Right cardiac atrium (tissue), 5 donors: ENCODE measurements around the gene BCAS3. TPM values are rescaled to one million over a fixed set of nuclear protein-coding genes. Genes with fewer than 3 reads are reported as not detected.

Experiments
- ATAC-seq, 2 donors: fragments of 200-7000 bp; cut with Tn5 transposase; one replicate each; pipeline versions ENCODE4 v1.8.0 to v1.9.1; 2020; ENCODE audit warnings: moderate library complexity in 2 of 2, mild to moderate bottlenecking in 1 of 2
- DNase-seq, 3 donors: peaks; one replicate each; pipeline ENCODE4 v3.0.0-alpha.2; 2020
- H3K27ac ChIP-seq: one replicate; pipeline ENCODE4 v1.5.1; 2013; ENCODE audit warnings: mild to moderate bottlenecking, low read length, control low read depth, moderate library complexity
- H3K27me3 ChIP-seq: one replicate; pipeline ENCODE4 v1.6.1; 2013; ENCODE audit not compliant: control insufficient read depth, insufficient read depth
- H3K4me1 ChIP-seq: one replicate; pipeline ENCODE4 v1.6.1; 2013; ENCODE audit warnings: low read length; ENCODE audit not compliant: control insufficient read depth, insufficient read depth
- H3K4me3 ChIP-seq: one replicate; pipeline ENCODE4 v1.5.1; 2013; ENCODE audit warnings: low read length, control low read depth
- H3K9me3 ChIP-seq: one replicate; pipeline ENCODE4 v1.6.1; 2013; ENCODE audit warnings: low read length; ENCODE audit not compliant: control insufficient read depth
- WGBS: extraction: QIAGEN DNeasy Blood & Tissue Kit; methylation state at CpG from one replicate; pipeline ENCODE4 v1.1.7; 2013; 5-methylcytosine and 5-hydroxymethylcytosine counted together
- intact Hi-C, 4 donors: fragments of 100-400 bp; cut with DNase I; formaldehyde crosslinking; loops; one replicate each; pipeline versions ENCODE4 v1.11.0 to v1.14.0; 2022 to 2023
- polyA plus RNA-seq: library from polyadenylated mRNA; stranded (reverse); fragments of 200-250 nt; gene quantifications from one replicate; pipeline ENCODE4 v1.2.3, GENCODE V29; 2013
- total RNA-seq, 4 donors: library from RNA; stranded (reverse); fragmentation: NEBNext Ultra II Directional; extraction: Animal tissue kit (Norgen Biotek cat#: 25700); gene quantifications; one replicate each; pipeline ENCODE4 v1.2.1, GENCODE V29; 2021
- donor health status: healthy with polysubstance abuse.
- donor health status: DM: no; HTN: yes; CAD: no.
- donor health status: DM: no; HTN: no; CAD: no.
- donor health status: DM: no; HTN: yes; CAD: no; lungs with severe emphysema.
- donor health status: DM: yes; HTN: yes; CAD: no.

The BCAS3 gene
- total and polyA plus RNA-seq, 5 donors, result 6.6 to 19.6 (median 19.1) TPM

DNA sequence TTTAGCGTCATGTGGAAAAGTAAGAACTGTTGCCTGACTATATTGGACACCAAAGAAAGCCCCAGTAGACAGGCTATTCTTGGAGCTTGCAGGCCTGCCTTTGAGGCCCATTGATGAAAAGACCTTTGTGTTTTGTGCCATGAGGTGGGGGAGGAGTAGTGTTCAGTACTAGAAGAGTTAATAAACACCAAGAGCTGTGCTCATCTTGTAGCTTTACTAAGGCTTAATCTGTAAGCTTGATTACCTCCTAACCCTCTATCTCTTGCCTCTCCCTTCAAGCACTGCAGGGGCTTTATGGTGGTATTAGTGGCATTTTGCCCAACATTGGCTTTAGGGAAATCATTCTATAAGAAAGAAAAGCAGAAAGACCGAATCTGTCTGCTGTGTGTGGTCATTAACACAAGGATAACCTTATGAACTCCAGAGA is 501.7 kb downstream of the BCAS3 start:
- Histone ChIP-seq H3K9me3 (no peaks in the 10 kb centered on the region), H3K27ac (no peak overlapping the region), H3K4me1 (no peaks in the 10 kb centered on the region), H3K27me3 (no peaks in the 10 kb centered on the region), H3K4me3 (no peak overlapping the region)
- 61% methylated on average over 2 of the region's 2 CpGs for WGBS
- DNase-seq, result no peak
- intact Hi-C loops, result no loop called here
- ATAC-seq, result no peak

GRCh38 chr17:61183793-61184192 is 506.1 kb downstream of the BCAS3 start:
- no peak for DNase-seq
- no peaks in the 10 kb centered on the region for H3K9me3 ChIP-seq
- no peak for ATAC-seq
- no peak overlapping the region for H3K27ac ChIP-seq
- no peaks in the 10 kb centered on the region for H3K4me1 ChIP-seq
- WGBS, result 80% methylated on average over 2 of the region's 2 CpGs
- H3K4me3 ChIP-seq, result no peak overlapping the region
- H3K27me3 ChIP-seq, result no peaks in the 10 kb centered on the region
- intact Hi-C loops, result no loop called here

- DNase-seq (no peak), ATAC-seq (no peak)
- intact Hi-C loops, result no loop called here
- no peak overlapping the region for H3K4me3 ChIP-seq
- no peaks in the 10 kb centered on the region for H3K9me3 ChIP-seq
- no peaks in the 10 kb centered on the region for H3K4me1 ChIP-seq
- 91% methylated on average over 4 of the region's 4 CpGs for WGBS
- no peak overlapping the region for H3K27ac ChIP-seq
- H3K27me3 ChIP-seq, result no peaks in the 10 kb centered on the region
These were observed 507.7 kb downstream of the BCAS3 start for GRCh38 chr17:61185385-61185784.

GRCh38 chr17:61187038-61187437 is 509.4 kb downstream of the BCAS3 start:
- no peak for ATAC-seq
- Histone ChIP-seq H3K4me3 (no peak overlapping the region), H3K27me3 (no peaks in the 10 kb centered on the region), H3K9me3 (no peaks in the 10 kb centered on the region), H3K27ac (no peak overlapping the region), H3K4me1 (no peaks in the 10 kb centered on the region)
- intact Hi-C loops, result no loop called here
- DNase-seq, result no peak
- 52% methylated on average over 2 of the region's 2 CpGs for WGBS

DNA sequence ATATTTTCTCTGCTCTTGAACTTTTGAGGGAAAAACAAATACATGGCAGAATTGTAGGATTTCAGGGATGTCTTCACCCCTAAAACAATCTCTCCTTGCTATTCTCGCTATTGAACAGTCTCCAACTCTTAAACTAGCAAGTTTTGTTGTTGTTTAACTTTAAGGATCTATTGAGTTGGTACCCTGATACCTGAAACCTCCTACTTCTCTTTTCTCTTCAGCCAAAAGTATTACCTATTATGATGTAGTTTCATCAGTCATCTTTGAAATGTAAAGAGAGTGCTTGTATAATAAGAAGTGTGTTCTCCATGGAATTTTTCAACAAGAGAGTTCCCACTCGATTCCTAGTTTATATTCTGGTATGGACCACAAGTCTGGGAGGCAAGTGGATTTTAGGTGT is 510.4 kb downstream of the BCAS3 start:
- WGBS, result 95% methylated on average over 2 of the region's 2 CpGs
- DNase-seq (no peak), ATAC-seq (no peak)
- intact Hi-C loops, result no loop called here
- no peaks in the 10 kb centered on the region for H3K4me1 ChIP-seq
- no peak overlapping the region for H3K4me3 ChIP-seq
- no peaks in the 10 kb centered on the region for H3K27me3 ChIP-seq
- H3K27ac ChIP-seq, result no peak overlapping the region
- no peaks in the 10 kb centered on the region for H3K9me3 ChIP-seq

DNA sequence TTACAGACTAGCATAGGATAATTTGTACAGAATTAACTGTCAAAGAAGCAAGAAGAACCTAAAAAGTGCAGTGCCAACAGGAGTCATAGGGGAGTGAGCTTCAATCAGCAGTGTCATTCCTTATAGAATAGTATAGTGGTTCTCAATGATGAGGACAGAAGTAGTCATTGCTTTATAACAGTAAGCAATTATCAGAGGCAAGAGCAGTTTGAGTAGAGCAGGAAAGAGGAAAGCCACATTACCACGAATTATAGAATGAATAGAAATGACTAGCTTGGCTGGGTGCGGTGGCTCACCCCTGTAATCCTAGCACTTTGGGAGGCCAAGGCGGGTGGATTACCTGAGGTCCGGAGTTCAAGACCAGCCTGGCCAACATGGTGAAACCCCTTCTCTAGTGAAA is 512.3 kb downstream of the BCAS3 start:
- Histone ChIP-seq H3K9me3 (no peaks in the 10 kb centered on the region), H3K4me1 (no peaks in the 10 kb centered on the region), H3K4me3 (no peak overlapping the region), H3K27me3 (no peaks in the 10 kb centered on the region), H3K27ac (no peak overlapping the region)
- intact Hi-C loops, result no loop called here
- 96% methylated on average over 4 of the region's 4 CpGs for WGBS
- DNase-seq (no peak), ATAC-seq (no peak)

- intact Hi-C loops, result no loop called here
These were observed 518.7 kb downstream of the BCAS3 start for GRCh38 chr17:61196302-61196704.

DNA sequence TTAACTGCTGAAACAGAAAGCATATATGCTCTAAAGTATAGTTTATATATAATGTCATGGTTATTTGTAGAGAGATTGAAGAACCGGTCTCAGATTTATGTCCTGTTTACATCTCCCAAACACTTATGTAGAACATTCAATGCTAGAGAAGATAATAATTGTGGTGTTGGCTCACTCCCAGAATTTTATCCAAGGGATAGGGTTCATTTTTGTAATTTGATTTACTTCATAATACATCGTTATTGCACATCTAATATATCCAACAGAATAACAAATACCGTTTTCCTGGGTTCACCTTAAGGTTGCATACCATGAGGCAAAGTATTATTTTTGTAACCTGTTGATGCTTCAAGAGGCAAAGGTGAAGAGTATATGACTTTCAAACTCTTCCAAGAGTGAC is 519.1 kb downstream of the BCAS3 start:
- H3K4me3 ChIP-seq, result no peak overlapping the region
- no peaks in the 10 kb centered on the region for H3K9me3 ChIP-seq
- H3K4me1 ChIP-seq, result no peaks in the 10 kb centered on the region
- no peak overlapping the region for H3K27ac ChIP-seq
- no peak for ATAC-seq
- 82% methylated on average over 3 of the region's 3 CpGs for WGBS
- intact Hi-C loops, result no loop called here
- no peak for DNase-seq
- H3K27me3 ChIP-seq, result no peaks in the 10 kb centered on the region

More at GRCh38 chr17:61196302-61196704, 518.7 kb downstream of the BCAS3 start:
- DNase-seq (no peak), ATAC-seq (no peak)
- Histone ChIP-seq H3K4me1 (no peaks in the 10 kb centered on the region), H3K9me3 (no peaks in the 10 kb centered on the region), H3K4me3 (no peak overlapping the region), H3K27me3 (no peaks in the 10 kb centered on the region), H3K27ac (peak overlapping the region; percentile 35)
- 76% methylated on average over 7 of the region's 7 CpGs for WGBS

GRCh38 chr17:61199431-61200338 is 522.0 kb downstream of the BCAS3 start:
- intact Hi-C loops, result no loop called here
- H3K4me3 ChIP-seq, result no peak overlapping the region
- H3K27ac ChIP-seq, result no peak overlapping the region
- 71% methylated on average over 4 of the region's 4 CpGs for WGBS
- DNase-seq (no peak), ATAC-seq (peak; percentile 31 to 55)
- H3K9me3 ChIP-seq, result no peaks in the 10 kb centered on the region
- H3K27me3 ChIP-seq, result no peaks in the 10 kb centered on the region
- H3K4me1 ChIP-seq, result no peaks in the 10 kb centered on the region

DNA sequence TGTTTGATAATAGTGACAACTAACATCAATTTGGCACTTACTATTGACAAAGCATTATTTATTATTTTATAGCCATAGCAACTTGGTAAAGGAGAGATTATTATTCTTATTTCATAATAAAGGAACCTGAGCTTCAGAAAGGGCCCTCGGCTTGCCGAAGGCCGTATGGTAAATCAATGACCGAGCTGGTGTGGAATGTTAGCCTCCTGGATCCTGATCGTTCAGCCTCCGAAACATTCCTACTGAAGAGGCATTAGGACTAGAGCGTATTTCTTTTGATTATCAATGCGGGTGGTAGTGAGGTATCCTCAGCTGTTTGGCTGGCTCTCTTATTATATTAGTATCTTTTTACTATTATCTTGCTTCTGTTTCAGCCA is 522.7 kb downstream of the BCAS3 start:
- intact Hi-C loops, result no loop called here

GRCh38 chr17:61201211-61201610 is 523.6 kb downstream of the BCAS3 start:
- no peak for ATAC-seq
- peak overlapping the region; percentile 19 for H3K27ac ChIP-seq
- no peaks in the 10 kb centered on the region for H3K4me1 ChIP-seq
- H3K27me3 ChIP-seq, result no peaks in the 10 kb centered on the region
- 79% methylated on average over 3 of the region's 3 CpGs for WGBS
- no peak for DNase-seq
- no peak overlapping the region for H3K4me3 ChIP-seq
- no peaks in the 10 kb centered on the region for H3K9me3 ChIP-seq
- intact Hi-C loops, result no loop called here

More for the DNA sequence above, 522.7 kb downstream of the BCAS3 start:
- Histone ChIP-seq H3K4me3 (no peak overlapping the region), H3K4me1 (no peaks in the 10 kb centered on the region), H3K27ac (no peak overlapping the region), H3K27me3 (no peaks in the 10 kb centered on the region), H3K9me3 (no peaks in the 10 kb centered on the region)
- WGBS, result 76% methylated on average over 8 of the region's 8 CpGs
- ATAC-seq (no peak), DNase-seq (no peak)
